Measurements from ENCODE around the gene SPEM2. TPM values are rescaled to one million over a fixed set of nuclear protein-coding genes. Genes with fewer than 3 reads are reported as not detected.

The SPEM2 gene
- total RNA-seq, 1 donor from 2014 or later, result not detected

DNA sequence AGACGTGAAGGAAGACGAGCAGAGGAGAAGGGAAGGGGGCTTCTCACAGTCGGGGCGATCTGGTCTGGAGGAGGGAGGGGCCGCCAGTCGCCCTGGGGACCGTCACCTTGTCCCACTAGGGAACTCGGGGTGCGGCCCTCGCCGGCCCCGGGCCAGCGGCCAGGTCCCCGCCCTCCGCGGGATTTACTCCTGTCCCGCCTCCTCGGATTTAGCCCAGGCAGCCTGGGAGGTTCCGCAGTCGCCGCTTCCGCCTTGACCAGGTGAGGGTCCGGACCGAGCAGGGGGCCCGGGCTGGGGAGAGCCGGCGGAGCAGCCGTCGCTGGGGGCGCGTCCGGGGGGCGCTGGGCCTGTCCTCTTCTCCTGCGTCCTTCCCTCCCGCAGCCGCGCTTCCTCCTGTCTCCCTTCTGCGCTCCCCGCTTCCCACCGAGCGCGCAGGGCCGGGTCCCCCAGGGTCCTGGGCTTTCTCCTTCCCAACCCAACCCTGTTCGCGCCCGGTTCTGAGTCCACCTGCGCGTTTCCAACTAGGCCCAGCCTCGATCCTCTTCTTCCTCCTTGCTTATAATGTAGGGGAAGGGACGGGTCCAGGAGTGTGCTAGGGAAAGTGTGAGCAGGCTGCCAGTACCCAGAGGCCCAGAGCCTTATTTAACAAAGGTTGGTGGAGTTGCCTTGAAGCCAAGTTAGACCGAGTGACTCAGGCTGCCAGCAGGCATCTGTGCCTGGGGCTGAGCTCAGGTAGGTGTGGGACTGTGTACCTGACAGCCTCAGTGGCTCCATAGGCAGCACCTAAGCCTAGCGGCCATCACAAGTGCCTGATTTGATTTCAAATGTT, 44.3 kb upstream of the SPEM2 start, which contains the start of gene TNK1:
TSS of gene TNK1 (plus strand) at position 235 of the 829 bp plus-strand sequence. CDS start 1,838 bp downstream, outside the sequence.
- peak; percentile 49 for TF ChIP-seq EZH2 (IDR thresholded peaks at IDR 0.05)
- TF ChIP-seq EZH2phosphoT487 (IDR thresholded peaks at IDR 0.05), result no peak
- H3K36me3 Mint-ChIP-seq, result peaks cover 3% of the 10 kb centered on the region
- peak within 1 kb of the TSS; percentile 71 for H3K4me3 Mint-ChIP-seq
- no peak within 1 kb of the TSS for H3K27ac Mint-ChIP-seq
- H3K9ac ChIP-seq, result peak within 1 kb of the TSS; percentile 23
- H3K27me3 ChIP-seq, result peaks cover 57% of the 10 kb centered on the region
- H2AFZ ChIP-seq (replicated peaks), result peak within 1 kb of the TSS; percentile 88
- peaks cover 11% of the 10 kb centered on the region for H3K4me1 Mint-ChIP-seq
- H3K4me1 ChIP-seq, result peaks cover 8% of the 10 kb centered on the region
- no peak within 1 kb of the TSS for H3K27ac ChIP-seq
- H3F3A ChIP-seq (ENCODE audit: low read depth), result peaks cover 18% of the 10 kb centered on the region
- H3K36me3 ChIP-seq, result no peaks in the 10 kb centered on the region
- no peaks in the 10 kb centered on the region for H3K79me2 ChIP-seq (ENCODE audit: low read depth)
- peaks cover 51% of the 10 kb centered on the region for H3K27me3 Mint-ChIP-seq (ENCODE audit: insufficient read depth, low read depth)
- DNase-seq (ENCODE audit: low spot score), result peak; percentile 72
- peaks cover 14% of the 10 kb centered on the region for H3K9me3 Mint-ChIP-seq
- H3K4me2 ChIP-seq, result peak within 1 kb of the TSS; percentile 92
- peaks cover 5% of the 10 kb centered on the region for H3K9me3 ChIP-seq (ENCODE audit: low read depth)
- H3K4me3 ChIP-seq, result peak within 1 kb of the TSS; percentile 61
- peaks cover 5% of the 10 kb centered on the region for H4K20me1 ChIP-seq (ENCODE audit: low read depth)

GRCh38 chr17:7382901-7383300, 42.5 kb upstream of the SPEM2 start:
- H3K36me3 ChIP-seq, result no peaks in the 10 kb centered on the region
- H3K27ac ChIP-seq, result no peak overlapping the region
- peaks cover 45% of the 10 kb centered on the region for H3K27me3 Mint-ChIP-seq (ENCODE audit: insufficient read depth, low read depth)
- no peak overlapping the region for H3K4me2 ChIP-seq
- no peak overlapping the region for H3K9ac ChIP-seq
- peaks cover 8% of the 10 kb centered on the region for H3K4me1 ChIP-seq
- H3K27ac Mint-ChIP-seq, result no peak overlapping the region
- peaks cover 3% of the 10 kb centered on the region for H3K36me3 Mint-ChIP-seq
- peaks cover 5% of the 10 kb centered on the region for H4K20me1 ChIP-seq (ENCODE audit: low read depth)
- H3K4me1 Mint-ChIP-seq, result peaks cover 11% of the 10 kb centered on the region
- peaks cover 14% of the 10 kb centered on the region for H3K9me3 Mint-ChIP-seq
- peak overlapping the region; percentile 36 for H3K4me3 Mint-ChIP-seq
- peaks cover 5% of the 10 kb centered on the region for H3K9me3 ChIP-seq (ENCODE audit: low read depth)
- TF ChIP-seq EZH2phosphoT487 (IDR thresholded peaks at IDR 0.05) (no peak), EZH2 (IDR thresholded peaks at IDR 0.05) (no peak)
- TF ChIP-seq, protein P1, sequence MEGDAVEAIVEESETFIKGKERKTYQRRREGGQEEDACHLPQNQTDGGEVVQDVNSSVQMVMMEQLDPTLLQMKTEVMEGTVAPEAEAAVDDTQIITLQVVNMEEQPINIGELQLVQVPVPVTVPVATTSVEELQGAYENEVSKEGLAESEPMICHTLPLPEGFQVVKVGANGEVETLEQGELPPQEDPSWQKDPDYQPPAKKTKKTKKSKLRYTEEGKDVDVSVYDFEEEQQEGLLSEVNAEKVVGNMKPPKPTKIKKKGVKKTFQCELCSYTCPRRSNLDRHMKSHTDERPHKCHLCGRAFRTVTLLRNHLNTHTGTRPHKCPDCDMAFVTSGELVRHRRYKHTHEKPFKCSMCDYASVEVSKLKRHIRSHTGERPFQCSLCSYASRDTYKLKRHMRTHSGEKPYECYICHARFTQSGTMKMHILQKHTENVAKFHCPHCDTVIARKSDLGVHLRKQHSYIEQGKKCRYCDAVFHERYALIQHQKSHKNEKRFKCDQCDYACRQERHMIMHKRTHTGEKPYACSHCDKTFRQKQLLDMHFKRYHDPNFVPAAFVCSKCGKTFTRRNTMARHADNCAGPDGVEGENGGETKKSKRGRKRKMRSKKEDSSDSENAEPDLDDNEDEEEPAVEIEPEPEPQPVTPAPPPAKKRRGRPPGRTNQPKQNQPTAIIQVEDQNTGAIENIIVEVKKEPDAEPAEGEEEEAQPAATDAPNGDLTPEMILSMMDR (IDR thresholded peaks at IDR 0.05), result no peak
- H3F3A ChIP-seq (ENCODE audit: low read depth), result peaks cover 18% of the 10 kb centered on the region
- H3K27me3 ChIP-seq, result peaks cover 57% of the 10 kb centered on the region
- H3K79me2 ChIP-seq (ENCODE audit: low read depth), result no peaks in the 10 kb centered on the region
- DNase-seq (ENCODE audit: low spot score), result no peak
- H2AFZ ChIP-seq (replicated peaks), result no peak overlapping the region
- H3K4me3 ChIP-seq, result no peak overlapping the region

- Histone ChIP-seq H2AFZ (replicated peaks) (no peak overlapping the region), H3K36me3 (no peaks in the 10 kb centered on the region), H3K9ac (no peak overlapping the region), H3K4me2 (peak overlapping the region; percentile 85), H3K79me2 (ENCODE audit: low read depth) (no peaks in the 10 kb centered on the region), H3K9me3 (ENCODE audit: low read depth) (peaks cover 5% of the 10 kb centered on the region), H3K27ac (no peak overlapping the region), H3K27me3 (peaks cover 57% of the 10 kb centered on the region), H3K4me3 (no peak overlapping the region), H4K20me1 (ENCODE audit: low read depth) (peaks cover 5% of the 10 kb centered on the region), H3K4me1 (peaks cover 8% of the 10 kb centered on the region), H3F3A (ENCODE audit: low read depth) (peaks cover 18% of the 10 kb centered on the region)
- Mint-ChIP-seq H3K36me3 (peaks cover 3% of the 10 kb centered on the region), H3K9me3 (peaks cover 14% of the 10 kb centered on the region), H3K4me1 (peaks cover 11% of the 10 kb centered on the region), H3K27me3 (ENCODE audit: insufficient read depth, low read depth) (peaks cover 43% of the 10 kb centered on the region), H3K27ac (no peak overlapping the region), H3K4me3 (no peak overlapping the region)
- TF ChIP-seq, protein P1 (IDR thresholded peaks at IDR 0.05), result no peak
- TF ChIP-seq EZH2 (IDR thresholded peaks at IDR 0.05), result no peak
- no peak for TF ChIP-seq EZH2phosphoT487 (IDR thresholded peaks at IDR 0.05)
- DNase-seq (ENCODE audit: low spot score), result no peak
These were observed 42.1 kb upstream of the SPEM2 start for GRCh38 chr17:7383371-7383741.

Data from neural progenitor cell (in vitro differentiated cells).